K562 (cell line): ENCODE results near the gene TBC1D12. TPM values are rescaled to one million over a fixed set of nuclear protein-coding genes. Genes with fewer than 3 reads are reported as not detected.

Experiments used
- CHAMP1 ChIP-seq: fragments of 450-650 bp; IDR thresholded peaks from 2 replicates; pipeline ENCODE4 v1.6.1; 2016; ENCODE audit warnings: mild to moderate bottlenecking
- DNMT1 ChIP-seq: fragments of 450-650 bp; IDR thresholded peaks from 2 replicates; pipeline ENCODE4 v1.6.1; 2016; ENCODE audit warnings: antibody characterized with exemption, mild to moderate bottlenecking
- IRF1 ChIP-seq: sonication (generic); formaldehyde crosslinking; IDR thresholded peaks from 2 replicates; pipeline ENCODE4 v1.8.0; 2022; ENCODE audit warnings: missing genetic modification reagents, mild to moderate bottlenecking, borderline replicate concordance
- MAFF ChIP-seq: IDR thresholded peaks from 2 replicates; pipeline ENCODE4 v1.6.1; 2012; ENCODE audit warnings: low read length, improper control_type of control experiment
- ZFP36 ChIP-seq: fragments of 150-350 bp; IDR thresholded peaks from 2 replicates; pipeline ENCODE4 v1.6.1; 2018; ENCODE audit warnings: low read length, low read depth; ENCODE audit not compliant: partially characterized antibody
- ZNF586 ChIP-seq: fragments of 450-650 bp; formaldehyde crosslinking; conservative IDR thresholded peaks from 2 replicates; pipeline ENCODE4 v1.4.0; 2020; ENCODE audit warnings: mild to moderate bottlenecking, moderate library complexity
- ZNF589 ChIP-seq: fragments of 200-800 bp; sonication (Bioruptor generic); IDR thresholded peaks from 2 replicates; pipeline ENCODE4 v1.6.1; 2016; ENCODE audit warnings: low read depth, missing genetic modification characterization, missing compliant biosample characterization
- ZNF77 ChIP-seq: fragments of 250-450 bp; sonication (Bioruptor Pico); IDR thresholded peaks from 2 replicates; pipeline ENCODE4 v1.5.0; 2020
- polyA plus RNA-seq, 8 experiments: library from polyadenylated mRNA; depleted of rRNA in 4 of 8; stranded (reverse) in 5 of 8; unstranded in 3 of 8; fragments of >200 nt; fragmentation: Nextera tagmentation in 2 of 8; fragmentation: Illumina TruSeq in 1 of 8; extraction: Ambion mirVana in 2 of 8; extraction: Trizol in 1 of 8; gene quantifications; 2 replicates each; pipeline versions ENCODE4 v1.2.1 to v1.2.3, GENCODE V29; 2011 to 2014; ENCODE audit warnings: inconsistent platforms in 1 of 8, missing spikeins in 1 of 8
- total RNA-seq, 7 experiments: library from RNA; depleted of rRNA in 6 of 7; stranded (reverse); fragments of >200 nt in 6 of 7; fragmentation: Illumina TruSeq in 2 of 7; extraction: Trizol in 2 of 7; gene quantifications; 2 replicates each; pipeline versions ENCODE4 v1.2.1 to v1.2.3, GENCODE V29; 2011 to 2021; ENCODE audit warnings: low replicate concordance in 1 of 7
- TF ChIP-seq, protein P1 (sequence below): fragments of 450-650 bp; IDR thresholded peaks from 2 replicates; pipeline ENCODE4 v1.6.1; 2016; ENCODE audit warnings: mild to moderate bottlenecking, moderate library complexity

TBC1D12 gene
- total and polyA plus RNA-seq, 9 of the 15 experiments (the other 6 are each of a cell fraction or from before 2014, with no cell fraction given) = 2.1 to 6.7 (median 3.9) TPM

GRCh38 chr10:94545391-94546048 lies 143.2 kb downstream of the TBC1D12 start, which contains the start of gene HELLS (continued):
- TF ChIP-seq CHAMP1 (no peak), IRF1 (CRISPR knock-in tag) (no peak), DNMT1 (no peak), MAFF (no peak), ZFP36 (no peak), ZNF77 (no peak), ZNF586 (CRISPR knock-in tag) (no peak), ZNF589 (CRISPR knock-in tag) (no peak)
- TF ChIP-seq, protein P1, sequence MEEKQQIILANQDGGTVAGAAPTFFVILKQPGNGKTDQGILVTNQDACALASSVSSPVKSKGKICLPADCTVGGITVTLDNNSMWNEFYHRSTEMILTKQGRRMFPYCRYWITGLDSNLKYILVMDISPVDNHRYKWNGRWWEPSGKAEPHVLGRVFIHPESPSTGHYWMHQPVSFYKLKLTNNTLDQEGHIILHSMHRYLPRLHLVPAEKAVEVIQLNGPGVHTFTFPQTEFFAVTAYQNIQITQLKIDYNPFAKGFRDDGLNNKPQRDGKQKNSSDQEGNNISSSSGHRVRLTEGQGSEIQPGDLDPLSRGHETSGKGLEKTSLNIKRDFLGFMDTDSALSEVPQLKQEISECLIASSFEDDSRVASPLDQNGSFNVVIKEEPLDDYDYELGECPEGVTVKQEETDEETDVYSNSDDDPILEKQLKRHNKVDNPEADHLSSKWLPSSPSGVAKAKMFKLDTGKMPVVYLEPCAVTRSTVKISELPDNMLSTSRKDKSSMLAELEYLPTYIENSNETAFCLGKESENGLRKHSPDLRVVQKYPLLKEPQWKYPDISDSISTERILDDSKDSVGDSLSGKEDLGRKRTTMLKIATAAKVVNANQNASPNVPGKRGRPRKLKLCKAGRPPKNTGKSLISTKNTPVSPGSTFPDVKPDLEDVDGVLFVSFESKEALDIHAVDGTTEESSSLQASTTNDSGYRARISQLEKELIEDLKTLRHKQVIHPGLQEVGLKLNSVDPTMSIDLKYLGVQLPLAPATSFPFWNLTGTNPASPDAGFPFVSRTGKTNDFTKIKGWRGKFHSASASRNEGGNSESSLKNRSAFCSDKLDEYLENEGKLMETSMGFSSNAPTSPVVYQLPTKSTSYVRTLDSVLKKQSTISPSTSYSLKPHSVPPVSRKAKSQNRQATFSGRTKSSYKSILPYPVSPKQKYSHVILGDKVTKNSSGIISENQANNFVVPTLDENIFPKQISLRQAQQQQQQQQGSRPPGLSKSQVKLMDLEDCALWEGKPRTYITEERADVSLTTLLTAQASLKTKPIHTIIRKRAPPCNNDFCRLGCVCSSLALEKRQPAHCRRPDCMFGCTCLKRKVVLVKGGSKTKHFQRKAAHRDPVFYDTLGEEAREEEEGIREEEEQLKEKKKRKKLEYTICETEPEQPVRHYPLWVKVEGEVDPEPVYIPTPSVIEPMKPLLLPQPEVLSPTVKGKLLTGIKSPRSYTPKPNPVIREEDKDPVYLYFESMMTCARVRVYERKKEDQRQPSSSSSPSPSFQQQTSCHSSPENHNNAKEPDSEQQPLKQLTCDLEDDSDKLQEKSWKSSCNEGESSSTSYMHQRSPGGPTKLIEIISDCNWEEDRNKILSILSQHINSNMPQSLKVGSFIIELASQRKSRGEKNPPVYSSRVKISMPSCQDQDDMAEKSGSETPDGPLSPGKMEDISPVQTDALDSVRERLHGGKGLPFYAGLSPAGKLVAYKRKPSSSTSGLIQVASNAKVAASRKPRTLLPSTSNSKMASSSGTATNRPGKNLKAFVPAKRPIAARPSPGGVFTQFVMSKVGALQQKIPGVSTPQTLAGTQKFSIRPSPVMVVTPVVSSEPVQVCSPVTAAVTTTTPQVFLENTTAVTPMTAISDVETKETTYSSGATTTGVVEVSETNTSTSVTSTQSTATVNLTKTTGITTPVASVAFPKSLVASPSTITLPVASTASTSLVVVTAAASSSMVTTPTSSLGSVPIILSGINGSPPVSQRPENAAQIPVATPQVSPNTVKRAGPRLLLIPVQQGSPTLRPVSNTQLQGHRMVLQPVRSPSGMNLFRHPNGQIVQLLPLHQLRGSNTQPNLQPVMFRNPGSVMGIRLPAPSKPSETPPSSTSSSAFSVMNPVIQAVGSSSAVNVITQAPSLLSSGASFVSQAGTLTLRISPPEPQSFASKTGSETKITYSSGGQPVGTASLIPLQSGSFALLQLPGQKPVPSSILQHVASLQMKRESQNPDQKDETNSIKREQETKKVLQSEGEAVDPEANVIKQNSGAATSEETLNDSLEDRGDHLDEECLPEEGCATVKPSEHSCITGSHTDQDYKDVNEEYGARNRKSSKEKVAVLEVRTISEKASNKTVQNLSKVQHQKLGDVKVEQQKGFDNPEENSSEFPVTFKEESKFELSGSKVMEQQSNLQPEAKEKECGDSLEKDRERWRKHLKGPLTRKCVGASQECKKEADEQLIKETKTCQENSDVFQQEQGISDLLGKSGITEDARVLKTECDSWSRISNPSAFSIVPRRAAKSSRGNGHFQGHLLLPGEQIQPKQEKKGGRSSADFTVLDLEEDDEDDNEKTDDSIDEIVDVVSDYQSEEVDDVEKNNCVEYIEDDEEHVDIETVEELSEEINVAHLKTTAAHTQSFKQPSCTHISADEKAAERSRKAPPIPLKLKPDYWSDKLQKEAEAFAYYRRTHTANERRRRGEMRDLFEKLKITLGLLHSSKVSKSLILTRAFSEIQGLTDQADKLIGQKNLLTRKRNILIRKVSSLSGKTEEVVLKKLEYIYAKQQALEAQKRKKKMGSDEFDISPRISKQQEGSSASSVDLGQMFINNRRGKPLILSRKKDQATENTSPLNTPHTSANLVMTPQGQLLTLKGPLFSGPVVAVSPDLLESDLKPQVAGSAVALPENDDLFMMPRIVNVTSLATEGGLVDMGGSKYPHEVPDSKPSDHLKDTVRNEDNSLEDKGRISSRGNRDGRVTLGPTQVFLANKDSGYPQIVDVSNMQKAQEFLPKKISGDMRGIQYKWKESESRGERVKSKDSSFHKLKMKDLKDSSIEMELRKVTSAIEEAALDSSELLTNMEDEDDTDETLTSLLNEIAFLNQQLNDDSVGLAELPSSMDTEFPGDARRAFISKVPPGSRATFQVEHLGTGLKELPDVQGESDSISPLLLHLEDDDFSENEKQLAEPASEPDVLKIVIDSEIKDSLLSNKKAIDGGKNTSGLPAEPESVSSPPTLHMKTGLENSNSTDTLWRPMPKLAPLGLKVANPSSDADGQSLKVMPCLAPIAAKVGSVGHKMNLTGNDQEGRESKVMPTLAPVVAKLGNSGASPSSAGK = no peak
